ENCODE data around the gene CNTD1.
"Not testable (repeated sequence)": the region's sequence is repeated elsewhere in the genome, so short reads cannot be mapped to it uniquely, and the experiment has no call there.

The CNTD1 gene

DNA sequence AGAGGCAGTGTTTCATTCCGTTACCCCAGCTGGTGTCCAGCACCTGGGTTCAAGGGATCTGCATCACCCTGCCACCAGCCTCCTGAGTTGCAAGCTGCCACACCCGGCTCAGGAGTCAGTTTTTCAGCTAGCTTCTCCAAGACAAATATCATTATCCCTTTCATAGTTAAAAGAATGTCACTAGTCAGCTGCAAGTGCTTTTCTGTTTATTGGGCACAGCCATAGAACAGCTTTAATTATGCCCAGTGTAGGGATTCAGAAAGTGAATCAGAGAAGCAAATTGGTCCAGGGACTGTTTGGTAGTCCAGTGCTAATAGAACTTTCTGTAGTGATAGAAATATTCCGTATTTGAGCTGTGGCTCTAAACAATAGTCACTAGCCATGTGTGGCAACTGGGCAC, 49.4 kb downstream of the CNTD1 start:
- DNase-seq = no peak

DNA sequence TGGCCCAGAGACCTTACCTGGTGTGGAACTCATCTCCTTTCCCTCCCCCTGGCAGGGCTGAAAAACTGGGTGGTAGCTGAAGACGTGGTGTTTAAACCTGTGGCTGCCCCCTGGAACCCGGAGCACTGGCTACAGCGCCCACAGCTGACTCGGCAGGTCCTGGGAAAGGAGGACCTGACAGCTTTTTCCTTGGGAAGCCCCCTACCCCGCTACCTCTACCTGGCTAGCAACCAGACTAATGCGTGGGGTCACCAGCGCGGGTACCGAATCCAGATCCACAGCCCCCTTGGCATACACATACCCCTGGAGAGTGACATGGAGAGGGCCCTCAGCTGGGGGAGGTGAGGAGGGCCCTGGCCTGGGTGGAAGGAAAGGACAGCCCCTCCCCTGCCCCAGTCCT, 50.4 kb downstream of the CNTD1 start:
- no peak for DNase-seq

DNA sequence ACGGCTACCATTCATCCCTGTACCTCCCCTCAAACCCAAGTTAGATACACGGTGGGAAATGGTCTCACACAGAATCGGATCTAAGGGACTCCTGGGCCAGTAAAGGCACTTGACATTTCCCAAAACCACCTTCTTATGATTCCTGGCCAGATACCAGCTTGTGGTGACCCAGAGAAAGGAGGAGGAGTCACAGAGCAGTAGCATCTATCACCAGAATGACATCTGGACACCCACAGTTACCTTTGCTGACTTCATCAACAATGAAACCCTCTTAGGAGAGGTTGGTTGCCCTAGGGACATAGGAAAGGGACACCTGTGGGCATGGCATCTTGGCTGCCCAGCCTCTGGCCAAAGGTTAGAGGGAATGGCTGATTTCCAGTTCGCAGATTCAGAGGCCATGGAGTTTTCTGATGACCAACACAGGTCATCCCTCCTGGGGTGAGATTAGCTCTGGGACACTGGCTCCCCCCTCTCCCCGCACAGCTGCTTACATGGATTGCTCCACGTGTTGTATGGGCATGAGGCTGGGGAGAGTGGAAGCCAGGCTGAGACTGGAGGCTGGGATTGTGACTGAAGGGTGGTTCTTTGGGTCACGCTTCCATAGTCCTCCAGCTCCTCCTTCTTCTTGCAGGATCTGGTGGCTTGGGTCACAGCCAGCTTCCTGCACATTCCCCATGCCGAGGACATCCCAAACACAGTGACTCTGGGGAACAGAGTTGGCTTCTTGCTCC, 51.0 kb downstream of the CNTD1 start:
- DNase-seq = no peak

DNA sequence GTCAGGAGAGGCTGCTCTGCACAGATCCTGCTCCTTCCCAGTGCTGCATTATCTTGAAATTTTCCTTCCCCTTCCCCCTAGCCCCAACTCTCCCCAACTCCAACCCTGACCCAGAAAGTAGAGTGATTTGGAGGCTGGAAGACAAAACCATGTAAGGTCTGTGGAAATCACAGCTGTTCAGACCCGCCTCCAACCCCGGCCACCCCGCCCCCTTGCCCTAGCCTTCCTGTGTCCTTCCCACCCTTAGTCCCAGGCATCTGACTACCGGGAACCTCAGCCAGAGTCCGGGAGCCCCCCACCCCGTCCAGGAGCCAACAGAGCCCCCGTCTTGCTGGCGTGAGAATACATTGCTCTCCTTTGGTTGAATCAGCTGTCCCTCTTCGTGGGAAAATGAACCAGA, 52.3 kb downstream of the CNTD1 start, which contains the start of gene AOC3:
TSS of gene AOC3 (plus strand) at position 246 of the 400 bp plus-strand sequence. CDS start at position 391, 145 bp downstream.
- DNase-seq = no peak

DNA sequence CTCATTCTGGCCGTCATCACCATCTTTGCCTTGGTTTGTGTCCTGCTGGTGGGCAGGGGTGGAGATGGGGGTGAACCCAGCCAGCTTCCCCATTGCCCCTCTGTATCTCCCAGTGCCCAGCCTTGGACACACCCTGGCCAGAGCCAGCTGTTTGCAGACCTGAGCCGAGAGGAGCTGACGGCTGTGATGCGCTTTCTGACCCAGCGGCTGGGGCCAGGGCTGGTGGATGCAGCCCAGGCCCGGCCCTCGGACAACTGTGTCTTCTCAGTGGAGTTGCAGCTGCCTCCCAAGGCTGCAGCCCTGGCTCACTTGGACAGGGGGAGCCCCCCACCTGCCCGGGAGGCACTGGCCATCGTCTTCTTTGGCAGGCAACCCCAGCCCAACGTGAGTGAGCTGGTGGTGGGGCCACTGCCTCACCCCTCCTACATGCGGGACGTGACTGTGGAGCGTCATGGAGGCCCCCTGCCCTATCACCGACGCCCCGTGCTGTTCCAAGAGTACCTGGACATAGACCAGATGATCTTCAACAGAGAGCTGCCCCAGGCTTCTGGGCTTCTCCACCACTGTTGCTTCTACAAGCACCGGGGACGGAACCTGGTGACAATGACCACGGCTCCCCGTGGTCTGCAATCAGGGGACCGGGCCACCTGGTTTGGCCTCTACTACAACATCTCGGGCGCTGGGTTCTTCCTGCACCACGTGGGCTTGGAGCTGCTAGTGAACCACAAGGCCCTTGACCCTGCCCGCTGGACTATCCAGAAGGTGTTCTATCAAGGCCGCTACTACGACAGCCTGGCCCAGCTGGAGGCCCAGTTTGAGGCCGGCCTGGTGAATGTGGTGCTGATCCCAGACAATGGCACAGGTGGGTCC, 52.9 kb downstream of the CNTD1 start:
- not testable (repeated sequence) for DNase-seq

DNA sequence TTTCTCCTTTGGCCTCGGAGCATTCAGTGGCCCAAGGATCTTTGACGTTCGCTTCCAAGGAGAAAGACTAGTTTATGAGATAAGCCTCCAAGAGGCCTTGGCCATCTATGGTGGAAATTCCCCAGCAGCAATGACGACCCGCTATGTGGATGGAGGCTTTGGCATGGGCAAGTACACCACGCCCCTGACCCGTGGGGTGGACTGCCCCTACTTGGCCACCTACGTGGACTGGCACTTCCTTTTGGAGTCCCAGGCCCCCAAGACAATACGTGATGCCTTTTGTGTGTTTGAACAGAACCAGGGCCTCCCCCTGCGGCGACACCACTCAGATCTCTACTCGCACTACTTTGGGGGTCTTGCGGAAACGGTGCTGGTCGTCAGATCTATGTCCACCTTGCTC, 53.7 kb downstream of the CNTD1 start:
- no peak for DNase-seq

DNA sequence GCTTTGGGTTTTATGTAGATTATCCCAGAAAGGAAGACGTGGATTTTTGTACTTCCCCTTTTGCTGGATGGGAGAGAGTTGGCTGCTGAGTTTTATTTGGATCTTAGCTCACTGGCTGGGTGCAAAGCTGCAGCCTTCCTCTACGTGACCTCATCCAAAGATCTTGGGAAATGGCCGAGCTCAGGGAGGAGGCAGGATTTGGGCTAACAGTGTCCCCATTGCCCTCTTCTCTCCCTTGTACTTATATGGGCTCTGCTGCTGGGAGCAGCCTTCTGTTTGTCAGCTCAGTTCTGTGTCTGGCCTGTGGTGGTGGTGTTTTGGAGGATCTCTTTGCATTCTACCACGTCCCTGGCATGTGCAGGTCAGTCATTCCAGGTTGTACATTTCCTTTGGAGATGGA, 54.3 kb downstream of the CNTD1 start:
- no peak for DNase-seq

DNA sequence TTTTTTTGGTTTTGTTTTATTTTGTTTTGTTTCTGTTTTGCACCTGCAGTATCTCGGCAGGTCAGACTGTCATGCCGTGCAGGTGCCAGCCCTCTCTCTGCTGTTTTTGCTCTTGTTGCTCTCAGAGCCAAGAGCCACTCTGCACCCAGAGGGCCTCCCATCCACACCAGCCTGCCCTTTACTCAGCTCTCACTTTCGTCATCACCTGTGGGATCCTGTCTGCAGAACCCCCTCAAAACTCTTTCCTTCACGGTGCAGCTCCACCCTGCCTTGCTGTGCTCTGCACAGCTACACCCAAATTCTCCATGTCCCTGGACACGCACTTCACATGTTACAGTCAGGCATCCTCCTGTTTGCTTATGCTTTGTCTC, 54.9 kb downstream of the CNTD1 start:
- no peak for DNase-seq

DNA sequence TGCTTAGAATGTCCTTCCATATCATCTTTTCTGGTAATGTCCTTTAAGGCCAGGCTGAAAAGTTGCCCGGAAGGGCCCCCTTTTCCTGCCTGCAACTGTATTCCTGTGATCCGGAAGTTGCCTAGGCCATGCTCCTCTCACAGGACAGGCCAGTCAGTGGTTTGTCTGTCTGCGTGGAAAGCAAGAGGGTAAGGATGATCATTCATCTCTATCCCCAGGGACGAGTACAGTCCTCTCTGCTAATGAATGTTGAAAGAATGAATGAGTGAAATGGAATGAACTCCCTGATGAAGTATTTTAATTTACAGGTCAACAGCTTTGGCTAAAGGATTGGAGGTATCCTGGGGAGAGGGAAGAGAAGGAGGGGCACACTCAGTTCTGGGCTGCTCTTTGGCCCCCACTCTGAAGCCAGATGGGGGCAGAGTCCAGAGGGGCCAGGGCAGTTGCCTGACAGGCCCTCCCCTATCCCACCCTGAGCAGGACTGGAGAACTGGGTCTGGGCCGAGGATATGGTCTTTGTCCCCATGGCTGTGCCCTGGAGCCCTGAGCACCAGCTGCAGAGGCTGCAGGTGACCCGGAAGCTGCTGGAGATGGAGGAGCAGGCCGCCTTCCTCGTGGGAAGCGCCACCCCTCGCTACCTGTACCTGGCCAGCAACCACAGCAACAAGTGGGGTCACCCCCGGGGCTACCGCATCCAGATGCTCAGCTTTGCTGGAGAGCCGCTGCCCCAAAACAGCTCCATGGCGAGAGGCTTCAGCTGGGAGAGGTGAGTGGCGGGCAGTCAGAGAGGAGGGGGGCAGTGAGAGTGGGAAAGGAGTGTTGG, 55.5 kb downstream of the CNTD1 start:
- DNase-seq = no peak

DNA sequence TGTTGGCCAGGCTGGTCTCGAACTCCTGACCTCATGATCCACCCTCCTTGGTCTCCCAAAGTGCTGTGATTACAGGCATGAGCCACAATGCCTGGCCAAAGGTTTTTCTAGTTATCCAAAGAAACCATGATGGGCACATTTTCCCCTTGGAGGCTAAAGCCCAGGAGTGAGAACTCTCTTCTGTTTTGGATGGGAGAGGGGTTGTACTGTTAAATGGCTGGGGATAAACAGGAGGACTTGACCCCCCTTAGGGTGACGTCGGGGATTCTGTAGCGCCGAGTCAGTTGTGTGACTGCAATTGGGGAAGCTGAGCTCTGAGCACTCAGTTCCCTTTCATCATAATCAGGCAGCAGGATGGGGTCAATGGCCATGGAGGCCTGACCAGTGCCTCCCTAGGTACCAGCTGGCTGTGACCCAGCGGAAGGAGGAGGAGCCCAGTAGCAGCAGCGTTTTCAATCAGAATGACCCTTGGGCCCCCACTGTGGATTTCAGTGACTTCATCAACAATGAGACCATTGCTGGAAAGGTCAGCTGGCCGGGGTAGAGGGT, 56.5 kb downstream of the CNTD1 start:
- DNase-seq = no peak

DNA sequence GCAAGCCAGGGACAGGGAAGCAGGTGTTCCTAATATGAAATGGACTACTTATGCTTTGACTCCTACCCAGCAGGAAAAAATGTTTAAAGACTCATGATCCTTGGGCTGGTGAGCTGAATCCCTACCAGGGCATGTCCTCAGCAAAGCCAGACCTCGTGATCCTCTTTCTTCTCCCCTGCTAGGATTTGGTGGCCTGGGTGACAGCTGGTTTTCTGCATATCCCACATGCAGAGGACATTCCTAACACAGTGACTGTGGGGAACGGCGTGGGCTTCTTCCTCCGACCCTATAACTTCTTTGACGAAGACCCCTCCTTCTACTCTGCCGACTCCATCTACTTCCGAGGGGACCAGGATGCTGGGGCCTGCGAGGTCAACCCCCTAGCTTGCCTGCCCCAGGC, 57.4 kb downstream of the CNTD1 start:
- DNase-seq = not testable (repeated sequence)

DNA sequence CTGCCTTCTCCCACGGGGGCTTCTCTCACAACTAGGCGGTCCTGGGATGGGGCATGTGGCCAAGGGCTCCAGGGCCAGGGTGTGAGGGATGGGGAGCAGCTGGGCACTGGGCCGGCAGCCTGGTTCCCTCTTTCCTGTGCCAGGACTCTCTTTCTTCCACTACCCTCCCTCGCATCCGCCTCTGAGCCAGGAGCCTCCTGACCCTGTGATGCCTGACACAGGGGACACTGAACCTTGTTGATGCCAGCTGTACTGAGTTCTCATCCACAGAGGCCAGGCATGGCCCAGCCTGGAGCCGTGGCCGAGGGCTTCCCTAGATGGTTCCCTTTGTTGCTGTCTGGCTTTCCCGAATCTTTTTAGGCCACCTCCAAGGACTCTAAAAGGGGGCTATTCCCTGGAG, 57.9 kb downstream of the CNTD1 start:
- DNase-seq = not testable (repeated sequence)

DNA sequence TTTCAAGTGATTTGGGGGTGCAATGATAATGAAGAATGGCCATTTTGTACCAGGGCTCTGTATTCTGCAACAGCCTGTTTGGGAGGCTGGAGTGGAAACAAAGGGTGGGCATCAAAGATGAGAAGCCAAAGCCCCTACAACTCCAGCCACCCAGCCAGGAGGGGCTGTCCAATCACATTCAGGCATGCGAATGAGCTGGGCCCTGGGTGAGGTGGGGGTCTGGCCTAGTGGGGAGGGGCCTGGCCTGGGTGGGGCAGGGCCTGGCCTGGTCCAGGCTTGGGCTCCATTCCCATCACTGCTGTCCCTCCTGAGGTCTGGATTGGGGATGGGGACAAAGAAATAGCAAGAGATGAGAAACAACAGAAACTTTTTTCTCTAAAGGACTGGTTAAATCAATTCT, 58.7 kb downstream of the CNTD1 start:
- DNase-seq = no peak
